H4 (cell line): ENCODE results near the gene ACOT6. TPM values are rescaled to one million over a fixed set of nuclear protein-coding genes. Genes with fewer than 3 reads are reported as not detected.
"Not testable (repeated sequence)": the region's sequence is repeated elsewhere in the genome, so short reads cannot be mapped to it uniquely, and the experiment has no call there.

Experiments
- DNase-seq: peaks from one replicate; pipeline ENCODE4 v3.0.0-alpha.2; 2015; ENCODE audit warnings: low spot score
- total RNA-seq: library from RNA; depleted of rRNA; stranded (reverse); fragments of >200 nt; shearing (Covaris generic); gene quantifications from 2 replicates; pipeline ENCODE4 v1.2.3, GENCODE V29; 2014; rRNA removed

Gene ACOT6
- not detected in 2 replicates for total RNA-seq

GRCh38 chr14:73612339-73613045 lies at the start of gene ACOT6:
Gene ACOT6 (plus strand): TSS chr14:73612517. CDS start chr14:73612572, 55 bp downstream.
- peak; percentile 23 for DNase-seq

GRCh38 chr14:73562696-73563095 lies 49.6 kb upstream of the ACOT6 start:
- not testable (repeated sequence) for DNase-seq

- DNase-seq, result not testable (repeated sequence)
Observed at GRCh38 chr14:73566431-73566830, 45.9 kb upstream of the ACOT6 start.

GRCh38 chr14:73566935-73567334 lies 45.4 kb upstream of the ACOT6 start:
- DNase-seq, result not testable (repeated sequence)

GRCh38 chr14:73567358-73567757 lies 45.0 kb upstream of the ACOT6 start:
- DNase-seq, result no peak

- DNase-seq, result no peak
Observed at GRCh38 chr14:73567951-73568885, 44.1 kb upstream of the ACOT6 start.

GRCh38 chr14:73568886-73569184 lies 43.5 kb upstream of the ACOT6 start:
- DNase-seq, result not testable (repeated sequence)

- DNase-seq, result peak; percentile 85
Observed at GRCh38 chr14:73569185-73569958, 42.9 kb upstream of the ACOT6 start, which contains the start of gene ACOT2. Gene ACOT2 (plus strand): TSS chr14:73569213. CDS start chr14:73569241, 28 bp downstream.

GRCh38 chr14:73570913-73571312 lies 41.4 kb upstream of the ACOT6 start:
- DNase-seq, result peak; percentile 44

- DNase-seq, result not testable (repeated sequence)
Observed at GRCh38 chr14:73573034-73573433, 39.3 kb upstream of the ACOT6 start.

GRCh38 chr14:73573740-73574139 lies 38.6 kb upstream of the ACOT6 start:
- not testable (repeated sequence) for DNase-seq

- not testable (repeated sequence) for DNase-seq
Observed at GRCh38 chr14:73574251-73574650, 38.1 kb upstream of the ACOT6 start.

- DNase-seq, result no peak
Observed at GRCh38 chr14:73576391-73576790, 35.9 kb upstream of the ACOT6 start.

GRCh38 chr14:73577214-73577613 lies 35.1 kb upstream of the ACOT6 start:
- DNase-seq, result not testable (repeated sequence)

GRCh38 chr14:73582102-73582979 lies 30.0 kb upstream of the ACOT6 start:
- DNase-seq, result not testable (repeated sequence)

- no peak for DNase-seq
Observed at GRCh38 chr14:73588695-73589094, 23.6 kb upstream of the ACOT6 start.

GRCh38 chr14:73589116-73589515 lies 23.2 kb upstream of the ACOT6 start:
- no peak for DNase-seq

- DNase-seq, result not testable (repeated sequence)
Observed at GRCh38 chr14:73590673-73591004, 21.7 kb upstream of the ACOT6 start.

GRCh38 chr14:73591690-73592449 lies 20.4 kb upstream of the ACOT6 start, which contains the start of gene ACOT4:
Gene ACOT4 (plus strand): TSS chr14:73591873. CDS start chr14:73591960, 87 bp downstream.
- DNase-seq, result no peak

- DNase-seq, result no peak
Observed at GRCh38 chr14:73594491-73594890, 17.8 kb upstream of the ACOT6 start.
